Mesothelial cell of epicardium (in vitro differentiated cells): ENCODE results near the gene TAF11L13. TPM values are rescaled to one million over a fixed set of nuclear protein-coding genes. Genes with fewer than 3 reads are reported as not detected.
"Not testable (repeated sequence)": the region's sequence is repeated elsewhere in the genome, so short reads cannot be mapped to it uniquely, and the experiment has no call there.

Source experiments
- DNase-seq, 2 experiments: peaks; one replicate each; pipeline ENCODE4 v3.0.0; 2021; ENCODE audit warnings: low spot score in 2 of 2; ENCODE audit not compliant: unreplicated experiment in 2 of 2
- H3K27ac Mint-ChIP-seq: 2 replicates; pipeline ENCODE4 v1.8.0; 2021; ENCODE audit warnings: mixed read lengths
- H3K27me3 Mint-ChIP-seq: 2 replicates; pipeline ENCODE4 v1.8.0; 2021; ENCODE audit warnings: low read depth, mixed read lengths
- H3K36me3 Mint-ChIP-seq: 2 replicates; pipeline ENCODE4 v1.8.0; 2021; ENCODE audit warnings: mixed read lengths
- H3K4me1 Mint-ChIP-seq: 2 replicates; pipeline ENCODE4 v1.8.0; 2021; ENCODE audit warnings: mixed read lengths
- H3K4me3 Mint-ChIP-seq: 2 replicates; pipeline ENCODE4 v1.8.0; 2021; ENCODE audit warnings: mild to moderate bottlenecking, moderate library complexity, mixed read lengths
- H3K9me3 Mint-ChIP-seq: 2 replicates; pipeline ENCODE4 v1.8.0; 2021; ENCODE audit warnings: mixed read lengths
- total RNA-seq: library from RNA; stranded (reverse); gene quantifications from 3 replicates; pipeline ENCODE4 v1.2.1, GENCODE V29; 2021
- TF ChIP-seq, protein P1 (sequence below): fragments of 200-600 bp; sonication (generic); IDR thresholded peaks from one replicate; pipeline ENCODE4 v1.5.0; 2021; ENCODE audit warnings: antibody characterized with exemption; ENCODE audit not compliant: unreplicated experiment

Gene TAF11L13
- total RNA-seq, 1 donor from 2014 or later: not detected

DNA sequence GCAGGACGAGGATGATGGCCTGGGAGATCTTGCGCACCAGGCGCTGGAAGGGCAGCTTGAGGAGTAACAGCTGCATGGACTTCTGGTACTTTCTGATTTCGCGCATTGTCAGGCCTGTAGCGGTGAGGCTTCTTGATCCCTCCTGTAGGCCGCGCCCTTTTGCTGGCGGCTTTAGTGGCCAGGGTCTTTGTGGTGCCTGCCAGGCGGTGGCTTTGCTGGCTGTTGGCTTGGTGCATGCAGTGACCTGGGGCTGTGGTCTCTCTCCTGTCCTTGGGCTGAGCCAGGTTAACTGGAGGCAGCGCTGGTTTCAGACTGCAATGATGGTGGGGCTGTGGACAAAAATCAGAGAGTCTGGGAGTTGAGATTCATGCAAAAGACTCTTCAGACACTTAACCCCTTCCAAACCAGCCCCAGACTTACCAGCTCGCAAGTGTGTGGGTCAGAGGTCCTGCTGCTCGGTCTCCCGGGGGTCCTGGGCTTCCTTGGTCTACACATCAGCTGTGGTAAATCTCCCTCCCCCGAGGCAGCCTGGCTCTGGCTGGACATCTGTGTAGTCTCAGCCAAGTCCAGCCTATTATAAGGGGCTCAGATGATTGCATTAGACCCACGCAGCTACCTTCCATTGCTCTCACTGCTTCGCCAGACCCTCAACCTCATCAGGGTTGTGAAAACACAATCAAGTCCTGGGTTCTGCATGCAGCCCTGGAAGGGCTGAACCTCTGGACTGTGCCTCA is 16.8 kb upstream of the TAF11L13 start:
- H3K36me3 Mint-ChIP-seq: no peaks in the 10 kb centered on the region
- H3K27me3 Mint-ChIP-seq: peaks cover 1% of the 10 kb centered on the region
- no peak overlapping the region for H3K4me3 Mint-ChIP-seq
- TF ChIP-seq, protein P1, sequence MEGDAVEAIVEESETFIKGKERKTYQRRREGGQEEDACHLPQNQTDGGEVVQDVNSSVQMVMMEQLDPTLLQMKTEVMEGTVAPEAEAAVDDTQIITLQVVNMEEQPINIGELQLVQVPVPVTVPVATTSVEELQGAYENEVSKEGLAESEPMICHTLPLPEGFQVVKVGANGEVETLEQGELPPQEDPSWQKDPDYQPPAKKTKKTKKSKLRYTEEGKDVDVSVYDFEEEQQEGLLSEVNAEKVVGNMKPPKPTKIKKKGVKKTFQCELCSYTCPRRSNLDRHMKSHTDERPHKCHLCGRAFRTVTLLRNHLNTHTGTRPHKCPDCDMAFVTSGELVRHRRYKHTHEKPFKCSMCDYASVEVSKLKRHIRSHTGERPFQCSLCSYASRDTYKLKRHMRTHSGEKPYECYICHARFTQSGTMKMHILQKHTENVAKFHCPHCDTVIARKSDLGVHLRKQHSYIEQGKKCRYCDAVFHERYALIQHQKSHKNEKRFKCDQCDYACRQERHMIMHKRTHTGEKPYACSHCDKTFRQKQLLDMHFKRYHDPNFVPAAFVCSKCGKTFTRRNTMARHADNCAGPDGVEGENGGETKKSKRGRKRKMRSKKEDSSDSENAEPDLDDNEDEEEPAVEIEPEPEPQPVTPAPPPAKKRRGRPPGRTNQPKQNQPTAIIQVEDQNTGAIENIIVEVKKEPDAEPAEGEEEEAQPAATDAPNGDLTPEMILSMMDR: no peak
- no peak for DNase-seq
- peaks cover 8% of the 10 kb centered on the region for H3K9me3 Mint-ChIP-seq
- H3K27ac Mint-ChIP-seq: no peak overlapping the region
- H3K4me1 Mint-ChIP-seq: no peaks in the 10 kb centered on the region

DNA sequence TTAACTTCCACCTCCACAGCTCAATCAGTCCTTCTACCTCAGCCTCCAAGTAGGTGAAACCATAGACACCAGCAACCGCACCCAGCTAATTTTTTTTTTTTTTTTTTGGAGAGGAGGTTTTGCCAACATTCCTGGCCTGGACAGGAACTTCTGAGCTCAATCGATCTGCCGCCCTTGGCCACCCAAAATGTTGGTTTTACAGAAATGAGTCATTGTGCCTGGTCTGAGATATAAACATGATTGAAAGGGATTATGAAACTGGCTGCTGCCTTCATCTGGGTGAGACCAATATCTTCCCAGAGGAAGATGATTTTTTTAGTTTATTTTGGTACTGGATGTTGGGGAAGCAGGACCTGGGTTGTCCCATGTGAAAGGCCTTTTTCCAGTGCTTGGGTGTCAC is 12.5 kb upstream of the TAF11L13 start:
- no peak for DNase-seq
- Mint-ChIP-seq H3K4me3 (no peak overlapping the region), H3K27me3 (peaks cover 8% of the 10 kb centered on the region), H3K4me1 (no peaks in the 10 kb centered on the region), H3K9me3 (peaks cover 14% of the 10 kb centered on the region), H3K36me3 (no peaks in the 10 kb centered on the region), H3K27ac (no peak overlapping the region)
- TF ChIP-seq, protein P1: no peak

DNA sequence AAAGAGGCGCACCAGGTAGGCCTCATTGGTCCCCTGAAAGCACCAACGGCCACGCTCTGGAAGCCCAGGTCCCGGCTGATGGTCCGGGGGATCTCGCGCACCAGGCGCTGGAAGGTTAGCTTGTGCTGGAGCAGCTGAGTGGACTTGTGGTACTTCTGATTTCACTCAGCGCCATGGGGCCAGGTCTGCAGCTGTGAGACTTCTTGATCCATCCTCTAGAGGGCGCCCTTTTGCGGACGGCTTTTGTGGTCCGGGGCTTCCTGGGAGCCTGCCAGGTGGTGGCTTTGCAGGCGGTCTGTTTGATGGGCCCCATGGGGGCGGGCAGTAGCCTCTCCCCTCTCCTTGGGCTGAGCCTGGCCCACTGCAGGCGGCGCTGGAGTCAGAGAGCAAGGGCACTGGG is 11.3 kb upstream of the TAF11L13 start:
- Mint-ChIP-seq H3K9me3 (peaks cover 14% of the 10 kb centered on the region), H3K4me1 (no peaks in the 10 kb centered on the region), H3K36me3 (no peaks in the 10 kb centered on the region), H3K27ac (no peak overlapping the region), H3K27me3 (peaks cover 8% of the 10 kb centered on the region), H3K4me3 (no peak overlapping the region)
- DNase-seq: no peak
- TF ChIP-seq, protein P1: peak; percentile 58

DNA sequence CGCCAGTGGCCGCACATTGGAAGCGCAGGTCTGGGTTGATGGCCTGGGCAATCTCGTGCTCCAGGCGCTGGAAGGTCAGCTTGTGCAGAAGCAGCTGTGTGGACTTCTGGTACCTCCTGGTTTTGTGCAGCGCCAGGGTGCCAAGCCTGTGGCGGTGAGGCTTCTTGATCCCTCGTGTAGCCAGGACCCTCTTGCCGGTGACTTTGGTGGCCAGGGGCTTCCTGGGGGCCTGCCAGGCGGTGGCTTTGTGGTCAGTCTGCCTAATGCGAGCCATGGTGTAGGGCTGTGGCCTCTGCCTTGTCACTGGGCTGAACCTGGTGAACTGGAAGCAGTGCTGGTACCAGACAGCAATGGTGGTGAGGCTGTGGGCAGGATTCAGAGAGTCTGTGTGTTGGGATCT is 6.2 kb upstream of the TAF11L13 start:
- Mint-ChIP-seq H3K27ac (no peak overlapping the region), H3K4me3 (no peak overlapping the region), H3K9me3 (peaks cover 6% of the 10 kb centered on the region), H3K36me3 (no peaks in the 10 kb centered on the region), H3K27me3 (peaks cover 9% of the 10 kb centered on the region), H3K4me1 (no peaks in the 10 kb centered on the region)
- TF ChIP-seq, protein P1: no peak
- DNase-seq: no peak

DNA sequence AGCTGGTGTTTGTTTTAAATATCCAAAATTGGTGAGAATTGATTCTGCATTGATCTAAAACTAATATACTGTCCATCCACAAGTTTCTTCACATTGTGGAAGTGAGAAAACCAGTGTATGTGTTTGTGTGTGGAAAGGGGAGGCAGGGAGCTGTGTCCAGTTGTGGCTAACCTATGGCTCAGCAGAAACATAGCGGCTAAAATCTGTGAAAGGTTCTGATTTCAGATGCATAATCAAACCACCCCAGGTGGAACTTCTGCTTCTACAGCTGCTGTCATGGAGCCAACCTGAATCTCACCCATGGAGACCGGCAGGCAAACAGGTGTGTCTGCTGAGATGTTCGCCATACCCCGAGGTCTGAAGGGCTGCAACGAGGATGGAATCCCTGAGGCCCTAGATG is 2.3 kb downstream of the TAF11L13 start, which contains the start of gene TAF11L14:
TSS of gene TAF11L14 (plus strand) at position 301 of the 400 bp plus-strand sequence.
- Mint-ChIP-seq H3K27me3 (no peaks in the 10 kb centered on the region), H3K27ac (no peak within 1 kb of the TSS), H3K4me1 (no peaks in the 10 kb centered on the region), H3K4me3 (no peak within 1 kb of the TSS), H3K9me3 (peaks cover 6% of the 10 kb centered on the region), H3K36me3 (no peaks in the 10 kb centered on the region)
- TF ChIP-seq, protein P1: no peak
- no peak for DNase-seq

DNA sequence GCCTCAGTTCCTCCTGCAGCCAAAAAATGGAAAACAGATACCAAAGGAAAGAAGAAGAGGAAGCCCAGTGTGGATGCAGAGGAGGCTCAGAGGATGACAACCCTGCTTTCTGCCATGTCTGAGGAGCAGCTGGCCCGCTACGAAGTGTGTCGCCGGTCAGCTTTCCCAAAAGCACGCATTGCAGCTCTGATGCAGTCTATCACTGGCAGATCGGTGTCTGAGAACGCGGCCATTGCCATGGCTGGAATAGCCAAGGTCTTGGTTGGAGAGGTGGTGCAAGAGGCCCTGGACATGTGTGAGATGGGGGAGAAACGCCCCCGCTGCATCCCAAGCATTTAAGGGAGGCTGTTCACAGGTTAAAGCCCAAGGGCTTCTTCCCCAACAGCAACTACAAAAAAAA is 17.3 kb downstream of the TAF11L13 start:
- H3K9me3 Mint-ChIP-seq: peaks cover 19% of the 10 kb centered on the region
- H3K4me3 Mint-ChIP-seq, H3K36me3 Mint-ChIP-seq, H3K4me1 Mint-ChIP-seq, H3K27ac Mint-ChIP-seq, DNase-seq: not testable (repeated sequence)
- H3K27me3 Mint-ChIP-seq: peaks cover 13% of the 10 kb centered on the region

DNA sequence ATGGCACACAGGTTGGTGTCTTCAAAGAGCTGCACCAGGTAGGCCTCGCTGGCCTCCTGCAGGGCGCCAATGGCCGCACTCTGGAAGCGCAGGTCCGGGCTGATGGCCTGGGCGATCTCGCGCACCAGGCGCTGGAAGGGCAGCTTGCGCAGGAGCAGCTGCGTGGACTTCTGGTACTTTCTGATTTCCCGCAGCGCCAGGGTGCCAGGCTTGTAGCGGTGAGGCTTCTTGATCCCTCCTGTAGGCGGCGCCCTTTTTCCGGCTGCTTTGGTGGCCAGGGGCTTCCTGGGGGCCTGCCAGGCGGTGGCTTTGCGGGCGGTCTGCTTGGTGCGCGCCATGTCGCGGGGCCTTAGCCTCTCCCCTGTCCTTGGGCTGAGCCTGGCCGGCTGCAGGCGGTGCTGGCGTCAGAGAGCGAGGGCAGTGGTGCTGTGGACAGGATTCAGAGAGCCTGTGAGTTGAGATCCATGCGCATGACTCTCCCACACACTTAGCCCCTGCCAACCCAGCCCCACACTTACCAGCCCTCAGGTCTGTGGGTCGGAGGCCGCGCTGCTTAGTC is 23.4 kb downstream of the TAF11L13 start:
- not testable (repeated sequence) for H3K27ac Mint-ChIP-seq, H3K4me3 Mint-ChIP-seq, H3K27me3 Mint-ChIP-seq, H3K4me1 Mint-ChIP-seq, H3K36me3 Mint-ChIP-seq, DNase-seq
- peaks cover 17% of the 10 kb centered on the region for H3K9me3 Mint-ChIP-seq
